ENCODE data around the gene ABCA8. TPM values are rescaled to one million over a fixed set of nuclear protein-coding genes. Genes with fewer than 3 reads are reported as not detected.
"Not testable (repeated sequence)": the region's sequence is repeated elsewhere in the genome, so short reads cannot be mapped to it uniquely, and the experiment has no call there.

ABCA8 gene, protein sequence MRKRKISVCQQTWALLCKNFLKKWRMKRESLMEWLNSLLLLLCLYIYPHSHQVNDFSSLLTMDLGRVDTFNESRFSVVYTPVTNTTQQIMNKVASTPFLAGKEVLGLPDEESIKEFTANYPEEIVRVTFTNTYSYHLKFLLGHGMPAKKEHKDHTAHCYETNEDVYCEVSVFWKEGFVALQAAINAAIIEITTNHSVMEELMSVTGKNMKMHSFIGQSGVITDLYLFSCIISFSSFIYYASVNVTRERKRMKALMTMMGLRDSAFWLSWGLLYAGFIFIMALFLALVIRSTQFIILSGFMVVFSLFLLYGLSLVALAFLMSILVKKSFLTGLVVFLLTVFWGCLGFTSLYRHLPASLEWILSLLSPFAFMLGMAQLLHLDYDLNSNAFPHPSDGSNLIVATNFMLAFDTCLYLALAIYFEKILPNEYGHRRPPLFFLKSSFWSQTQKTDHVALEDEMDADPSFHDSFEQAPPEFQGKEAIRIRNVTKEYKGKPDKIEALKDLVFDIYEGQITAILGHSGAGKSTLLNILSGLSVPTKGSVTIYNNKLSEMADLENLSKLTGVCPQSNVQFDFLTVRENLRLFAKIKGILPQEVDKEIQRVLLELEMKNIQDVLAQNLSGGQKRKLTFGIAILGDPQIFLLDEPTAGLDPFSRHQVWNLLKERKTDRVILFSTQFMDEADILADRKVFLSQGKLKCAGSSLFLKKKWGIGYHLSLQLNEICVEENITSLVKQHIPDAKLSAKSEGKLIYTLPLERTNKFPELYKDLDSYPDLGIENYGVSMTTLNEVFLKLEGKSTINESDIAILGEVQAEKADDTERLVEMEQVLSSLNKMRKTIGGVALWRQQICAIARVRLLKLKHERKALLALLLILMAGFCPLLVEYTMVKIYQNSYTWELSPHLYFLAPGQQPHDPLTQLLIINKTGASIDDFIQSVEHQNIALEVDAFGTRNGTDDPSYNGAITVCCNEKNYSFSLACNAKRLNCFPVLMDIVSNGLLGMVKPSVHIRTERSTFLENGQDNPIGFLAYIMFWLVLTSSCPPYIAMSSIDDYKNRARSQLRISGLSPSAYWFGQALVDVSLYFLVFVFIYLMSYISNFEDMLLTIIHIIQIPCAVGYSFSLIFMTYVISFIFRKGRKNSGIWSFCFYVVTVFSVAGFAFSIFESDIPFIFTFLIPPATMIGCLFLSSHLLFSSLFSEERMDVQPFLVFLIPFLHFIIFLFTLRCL (N-terminal part only)
- 10 to 100 TPM in 1 of 2 donors, 1 to 10 TPM in 1; 5.6 to 15.6 TPM for total RNA-seq
- long read RNA-seq, partial matches to known transcripts, result 0 of 2 reads
- long read RNA-seq, other reads (novel, unspliced or antisense), result 2 of 2 reads

DNA sequence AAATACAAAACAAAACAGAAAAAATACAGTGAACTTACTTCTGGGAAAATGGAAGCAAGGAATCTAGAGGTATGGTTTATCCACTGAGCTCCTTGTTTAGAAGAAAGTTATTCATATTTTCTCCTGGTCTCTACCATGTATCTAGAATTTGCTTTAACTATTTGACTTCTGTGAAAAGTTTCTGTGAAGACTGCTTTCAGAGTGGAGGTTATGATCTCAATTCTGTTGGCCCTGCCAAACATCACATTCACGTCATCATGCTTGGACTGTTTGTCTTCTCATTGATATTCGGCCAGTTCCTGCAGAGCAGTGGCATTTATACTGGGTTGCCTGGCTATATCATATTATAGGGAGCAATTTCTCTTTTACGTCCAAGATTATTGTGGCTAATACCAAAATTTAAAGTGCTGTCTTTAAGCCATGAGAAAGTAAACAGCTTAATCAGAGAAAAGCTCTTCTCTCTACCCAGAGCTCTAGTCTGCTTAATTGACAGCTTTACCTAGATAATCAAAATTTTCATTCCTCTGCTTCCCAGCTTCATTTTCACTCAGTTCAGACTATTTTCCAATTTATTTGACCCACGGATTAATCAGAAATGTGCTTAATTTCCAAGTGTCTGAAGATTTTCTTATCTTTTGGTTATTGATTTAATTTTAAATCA lies at the start of gene ABCA8:
TSS of gene ABCA8 (minus strand) at position 212 of the 661 bp plus-strand sequence. CDS start 13,358 bp downstream, outside the sequence.
- no peak for DNase-seq
- no peak for ATAC-seq
- intact Hi-C loops (cut with DNase I, micrococcal nuclease), result no loop called here

DNA sequence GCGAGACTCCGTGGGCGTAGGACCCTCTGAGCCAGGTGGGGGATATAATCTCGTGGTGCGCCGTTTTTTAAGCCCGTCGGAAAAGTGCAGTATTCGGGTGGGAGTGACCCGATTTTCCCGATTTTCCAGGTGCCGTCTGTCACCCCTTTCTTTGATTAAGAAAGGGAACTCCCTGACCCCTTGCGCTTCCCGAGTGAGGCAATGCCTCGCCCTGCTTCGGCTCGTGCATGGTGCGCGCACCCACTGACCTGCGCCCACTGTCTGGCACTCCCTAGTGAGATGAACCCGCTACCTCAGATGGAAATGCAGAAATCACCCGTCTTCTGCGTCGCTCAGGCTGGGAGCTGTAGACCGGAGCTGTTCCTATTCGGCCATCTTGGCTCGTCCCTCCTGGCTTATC lies 49.6 kb upstream of the ABCA8 start:
- ATAC-seq; intact Hi-C loops (cut with DNase I, micrococcal nuclease); DNase-seq: not testable (repeated sequence)

DNA sequence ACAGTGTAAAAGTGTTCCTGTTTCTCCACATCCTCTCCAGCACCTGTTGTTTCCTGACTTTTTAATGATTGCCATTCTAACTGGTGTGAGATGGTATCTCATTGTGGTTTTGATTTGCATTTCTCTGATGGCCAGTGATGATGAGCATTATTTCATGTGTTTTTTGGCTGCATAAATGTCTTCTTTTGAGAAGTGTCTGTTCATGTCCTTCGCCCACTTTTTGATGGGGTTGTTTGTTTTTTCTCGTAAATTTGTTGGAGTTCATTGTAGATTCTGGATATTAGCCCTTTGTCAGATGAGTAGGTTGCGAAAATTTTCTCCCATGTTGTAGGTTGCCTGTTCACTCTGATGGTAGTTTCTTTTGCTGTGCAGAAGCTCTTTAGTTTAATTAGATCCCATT lies 44.6 kb upstream of the ABCA8 start:
- DNase-seq; intact Hi-C loops (cut with DNase I, micrococcal nuclease); ATAC-seq: not testable (repeated sequence)

DNA sequence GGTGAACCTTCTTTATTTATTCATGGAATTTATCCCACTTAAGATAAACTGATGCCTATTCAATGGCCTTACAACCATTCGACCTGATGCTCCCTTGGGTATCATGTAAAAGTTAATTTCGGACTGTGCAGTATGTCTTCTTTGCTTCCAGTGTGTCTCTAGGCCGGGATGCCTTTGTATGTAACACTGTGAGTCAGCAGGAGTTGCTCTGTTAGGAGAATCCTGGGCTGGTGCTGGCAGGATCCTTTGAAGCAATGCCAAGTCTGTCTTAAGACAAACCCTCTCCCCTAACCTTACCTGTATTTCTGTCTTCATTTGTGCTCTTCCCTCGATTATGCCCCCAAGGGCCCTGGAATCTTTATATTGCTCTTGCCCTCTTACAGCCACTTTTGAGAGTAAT lies 37.9 kb upstream of the ABCA8 start:
- DNase-seq (no peak), ATAC-seq (no peak)
- intact Hi-C loops (cut with DNase I, micrococcal nuclease), result no loop called here

DNA sequence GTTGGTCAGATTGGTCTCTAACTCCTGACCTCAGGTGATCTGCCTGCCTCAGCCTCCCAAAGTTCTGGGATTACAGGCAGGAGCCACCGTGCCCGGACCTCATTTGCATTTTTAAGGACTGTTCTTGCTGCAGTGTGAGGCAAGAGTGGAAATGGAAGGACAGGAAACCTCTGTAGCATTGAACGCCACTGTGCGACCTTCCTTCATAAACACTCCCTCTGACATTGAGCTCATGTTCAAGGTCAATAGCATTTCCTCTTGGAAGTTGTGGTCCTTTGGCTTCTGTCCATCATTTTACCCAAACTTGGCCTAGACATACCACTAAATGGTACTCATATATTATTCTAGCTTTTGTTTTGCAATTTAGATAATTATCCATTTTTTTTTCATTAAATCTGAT lies 32.8 kb upstream of the ABCA8 start:
- DNase-seq, result no peak
- ATAC-seq, result no peak
- intact Hi-C loops (cut with DNase I, micrococcal nuclease), result no loop called here

- intact Hi-C loops (cut with DNase I, micrococcal nuclease), result no loop called here
- peak in 1 of 2 donors; percentile 16 for DNase-seq
- no peak for ATAC-seq
Measured at GRCh38 chr17:68981288-68981687, 26.1 kb upstream of the ABCA8 start.

GRCh38 chr17:68973098-68973846 lies 18.1 kb upstream of the ABCA8 start:
- no peak for ATAC-seq
- intact Hi-C loops (cut with DNase I, micrococcal nuclease), result loop anchor here in 1 of 2 donors (5.0 kb wide), 1 partner anchor 196 kb away; no protein-coding TSS in a partner anchor
- no peak for DNase-seq

- intact Hi-C loops (cut with DNase I, micrococcal nuclease), result loop anchor here in 1 of 2 donors (5.0 kb wide), 1 partner anchor 195 kb away; no protein-coding TSS in a partner anchor
- no peak for ATAC-seq
- DNase-seq, result no peak
Measured at GRCh38 chr17:68972119-68972704, 17.0 kb upstream of the ABCA8 start.

DNA sequence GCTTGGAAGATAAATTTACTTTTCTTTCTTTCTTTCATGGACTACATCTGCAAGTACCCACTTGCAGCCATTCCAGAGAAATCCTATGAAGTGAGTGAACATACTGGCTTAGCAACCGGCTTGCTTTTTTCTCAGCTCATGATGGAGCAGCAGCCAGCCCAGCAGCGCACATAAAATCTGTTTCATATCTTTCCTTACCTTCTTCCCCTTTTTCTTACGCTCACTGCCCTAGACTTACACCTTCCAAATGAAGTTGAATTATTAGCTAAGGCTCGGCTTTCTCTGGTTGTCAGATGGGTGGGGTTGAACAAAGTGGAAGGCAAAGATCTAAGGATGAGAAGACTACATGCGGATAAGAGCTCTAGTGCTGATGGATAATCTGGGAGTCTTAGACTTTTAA lies 13.9 kb upstream of the ABCA8 start:
- no peak for DNase-seq
- no peak for ATAC-seq
- intact Hi-C loops (cut with DNase I, micrococcal nuclease), result no loop called here

DNA sequence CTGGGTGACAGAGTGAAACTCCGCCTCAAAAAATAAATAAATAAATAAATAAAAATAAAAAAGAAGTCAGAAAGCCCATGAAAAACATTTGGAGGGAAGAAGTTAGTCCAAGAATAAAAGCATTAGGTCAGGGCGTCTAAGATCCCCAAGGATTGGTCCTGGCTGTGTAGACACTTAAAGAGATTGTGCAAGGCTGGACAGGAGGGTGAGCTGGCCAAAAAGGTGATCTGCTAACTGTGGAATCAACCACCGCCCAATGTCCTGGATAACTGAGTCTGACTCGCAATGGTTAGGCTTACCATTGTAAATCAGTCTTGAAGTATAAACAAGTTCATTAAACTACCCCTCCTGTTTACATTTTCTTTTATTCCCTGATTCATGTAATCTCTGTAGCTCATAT lies 8.8 kb upstream of the ABCA8 start:
- ATAC-seq (no peak), DNase-seq (no peak)
- intact Hi-C loops (cut with DNase I, micrococcal nuclease), result no loop called here

DNA sequence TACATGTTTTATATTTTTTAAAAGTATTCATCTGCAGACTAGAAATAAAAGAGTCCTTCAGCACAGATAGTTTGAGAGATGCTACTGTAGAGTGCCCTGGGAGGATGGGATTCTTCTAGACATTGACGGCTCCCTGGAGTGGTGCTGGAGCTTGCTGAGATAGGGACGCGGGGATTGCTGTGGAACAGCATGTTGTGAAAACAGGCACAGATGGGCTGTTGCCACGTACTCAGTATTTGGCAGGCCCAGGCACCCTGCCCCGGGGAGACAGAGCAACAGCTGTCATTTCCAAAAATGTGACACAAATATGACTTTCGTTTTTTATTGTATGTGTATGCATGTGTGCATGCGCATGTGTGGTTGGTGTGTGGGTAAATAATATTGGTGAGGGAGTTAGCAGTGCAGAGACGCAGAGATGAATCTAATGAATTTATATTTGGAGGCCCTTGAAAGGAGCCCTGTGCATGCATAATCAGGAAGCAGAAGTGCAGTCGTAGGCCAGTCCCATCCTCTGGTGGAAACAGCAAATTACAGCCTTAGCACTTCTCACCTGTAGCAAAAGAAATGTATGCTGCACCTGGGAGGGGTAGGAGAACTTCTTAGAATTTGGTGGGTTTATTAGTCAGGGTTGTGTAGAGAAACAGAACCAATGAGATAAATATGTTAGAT lies 6.2 kb upstream of the ABCA8 start:
- intact Hi-C loops (cut with DNase I, micrococcal nuclease), result no loop called here

DNA sequence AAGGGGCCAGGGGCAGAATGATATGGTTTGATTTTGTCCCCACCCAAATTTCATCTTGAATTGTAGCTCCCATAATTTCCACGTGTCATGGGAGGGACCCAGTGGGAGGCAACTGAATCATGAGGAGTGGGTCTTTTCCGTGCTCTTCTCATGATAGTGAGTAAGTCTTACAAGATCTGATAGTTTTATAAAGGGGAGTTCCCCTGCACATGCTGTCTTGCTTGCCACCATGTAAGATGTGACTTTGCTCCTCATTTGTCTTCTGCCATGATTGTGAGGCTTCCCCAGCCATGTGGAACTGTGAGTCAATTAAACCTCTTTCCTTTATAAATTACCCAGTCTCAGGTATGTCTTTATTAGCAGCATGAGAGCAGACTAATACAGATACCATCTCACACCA lies 3.9 kb upstream of the ABCA8 start:
- DNase-seq; ATAC-seq; intact Hi-C loops (cut with DNase I, micrococcal nuclease): not testable (repeated sequence)

More for the DNA sequence above, 6.2 kb upstream of the ABCA8 start:
- ATAC-seq (no peak), DNase-seq (no peak)

DNA sequence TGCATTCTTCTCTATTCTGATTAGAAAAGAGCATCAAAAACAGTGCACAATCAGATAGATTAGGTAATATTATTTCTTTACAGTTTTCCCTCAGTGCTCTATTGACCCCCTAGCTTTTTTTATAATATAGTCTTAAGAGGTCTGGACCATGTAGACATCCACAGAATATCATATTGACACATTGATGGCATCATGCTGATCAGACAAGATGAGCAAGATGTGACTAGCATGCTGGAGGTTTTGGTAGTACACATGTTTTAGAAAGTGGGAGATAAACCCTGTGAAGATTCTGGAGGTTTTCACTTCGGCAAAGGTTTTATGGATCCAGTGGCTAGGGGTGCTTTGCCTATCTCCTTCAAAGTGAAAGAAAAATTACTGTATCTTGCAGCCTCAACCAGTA lies 2.8 kb upstream of the ABCA8 start:
- no peak for DNase-seq
- intact Hi-C loops (cut with DNase I, micrococcal nuclease), result no loop called here
- ATAC-seq, result no peak

- DNase-seq (no peak), ATAC-seq (no peak)
- intact Hi-C loops (cut with DNase I, micrococcal nuclease), result no loop called here
Measured at GRCh38 chr17:68954146-68954896, 871 bp downstream of the ABCA8 start.

DNA sequence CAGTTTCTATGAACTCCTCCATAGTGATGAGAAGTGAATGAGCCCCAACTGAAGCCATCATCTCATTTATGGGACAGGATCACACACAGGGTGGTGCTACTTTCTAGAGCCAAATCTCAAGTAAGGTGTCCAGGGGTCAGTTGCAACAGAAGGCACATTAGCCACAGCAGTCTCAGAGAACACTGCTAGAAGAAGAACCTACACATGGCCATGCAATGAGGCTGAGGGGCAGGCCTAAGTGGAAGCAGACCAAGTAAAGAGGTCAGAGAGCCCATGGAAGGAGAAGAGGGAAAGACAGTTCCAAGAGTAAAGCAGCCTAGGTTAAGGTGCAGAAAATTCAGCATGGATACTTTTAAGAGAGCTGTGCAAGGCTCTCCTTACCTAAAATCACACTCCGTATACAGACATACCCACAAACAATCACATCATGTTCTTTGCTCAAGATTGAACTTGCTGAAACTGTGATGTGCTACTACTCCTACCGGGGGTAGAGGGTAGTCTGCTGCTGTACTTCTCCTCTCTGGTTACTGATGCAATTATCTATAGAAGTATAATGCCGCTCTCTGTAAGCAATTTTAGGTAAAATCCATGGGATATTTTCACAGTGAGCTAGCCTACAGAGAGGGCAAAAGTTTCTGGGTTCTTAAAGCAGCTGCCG lies 1.7 kb downstream of the ABCA8 start:
- no peak for DNase-seq
- intact Hi-C loops (cut with DNase I, micrococcal nuclease), result no loop called here
- ATAC-seq, result no peak

- intact Hi-C loops (cut with DNase I, micrococcal nuclease), result no loop called here
- ATAC-seq (no peak), DNase-seq (no peak)
Measured at GRCh38 chr17:68950725-68951124, 4.5 kb downstream of the ABCA8 start.
